HepG2 (cell line): Measurements from ENCODE around the gene JAK2. TPM values are rescaled to one million over a fixed set of nuclear protein-coding genes. Genes with fewer than 3 reads are reported as not detected.

Experiments
- ATAC-seq: fragments of 200-7000 bp; cut with Tn5 transposase; 3 replicates; pipeline ENCODE4 v1.9.1; 2020; ENCODE audit warnings: mild to moderate bottlenecking, moderate library complexity
- BruUV-seq: library from RNA; stranded (reverse); fragments of 400-500 nt; replicated peaks from 2 replicates; lab custom pipeline; 2021; lab: Mats Ljungman, UMichigan
- CTCF ChIA-PET: fragments of 300-600 bp; formaldehyde crosslinking; extraction: SDS; loops from one replicate; lab custom pipeline; 2021; ENCODE audit warnings: low total read pairs, inconsistent platforms, low intra/inter-chr PET ratio; lab: Yijun Ruan, JAX
- POLR2A ChIA-PET: fragments of 350-600 bp; sonication (Branson Sonifier 250); formaldehyde crosslinking; loops from one replicate; lab custom pipeline; 2020; ENCODE audit warnings: antibody characterized with exemption, inconsistent platforms; lab: Yijun Ruan, JAX
- DNase-seq: peaks from one replicate; pipeline ENCODE4 v3.0.0-alpha.2; 2015; ENCODE audit warnings: low spot score
- FAIRE-seq: peaks from 3 replicates; lab custom pipeline; 2011; peaks lifted over from hg19 to GRCh38; lab: Jason Lieb, UNC
- H2AFZ ChIP-seq: one replicate; pipeline ENCODE4 v1.6.1; 2011; ENCODE audit warnings: low read length, inconsistent platforms
- H3K27ac ChIP-seq: fragments of 300-600 bp; 3 replicates; pipeline ENCODE4 v1.8.0; 2011; ENCODE audit warnings: mixed run types, mild to moderate bottlenecking, mixed read lengths, low read length, inconsistent platforms; ENCODE audit not compliant: insufficient read depth; ENCODE audit errors: extremely low read length
- H3K27me3 ChIP-seq, 2 experiments: fragments of 200-600 bp in 1 of 2; 2 replicates in 1 of 2; 3 replicates in 1 of 2; pipeline versions ENCODE4 v1.6.0 to v1.8.0; 2011; ENCODE audit warnings: low read length in 2 of 2, mild to moderate bottlenecking in 2 of 2, moderate library complexity in 2 of 2, inconsistent platforms in 1 of 2; ENCODE audit not compliant: insufficient read depth in 2 of 2, control insufficient read depth in 1 of 2
- H3K36me3 ChIP-seq, 2 experiments: fragments of 200-600 bp in 1 of 2; replicated peaks in 1 of 2; 2 replicates in 1 of 2; 3 replicates in 1 of 2; pipeline versions ENCODE4 v1.5.1 to v1.8.0; 2011; ENCODE audit warnings: low read length in 2 of 2, inconsistent platforms in 1 of 2; ENCODE audit not compliant: insufficient read depth in 2 of 2, control insufficient read depth in 1 of 2
- H3K4me1 ChIP-seq: 2 replicates; pipeline ENCODE4 v1.5.1; 2012; ENCODE audit warnings: low read length, inconsistent platforms; ENCODE audit not compliant: insufficient read depth
- H3K4me2 ChIP-seq: 2 replicates; pipeline ENCODE4 v1.6.0; 2011; ENCODE audit warnings: low read depth, low read length, inconsistent platforms
- H3K4me3 ChIP-seq, 3 experiments: fragments of 200-600 bp in 1 of 3; sonication (generic), shearing (Covaris generic) in 1 of 3; replicated peaks in 1 of 3; 2 replicates each; pipeline ENCODE4 v1.5.1; 2011 to 2016; ENCODE audit warnings: low read length in 3 of 3, inconsistent platforms in 2 of 3, low read depth in 2 of 3, mild to moderate bottlenecking in 2 of 3, control low read depth in 1 of 3, mixed read lengths in 1 of 3; ENCODE audit not compliant: insufficient read depth in 1 of 3
- H3K79me2 ChIP-seq: one replicate; pipeline ENCODE4 v1.6.1; 2011; ENCODE audit warnings: low read length, inconsistent platforms; ENCODE audit not compliant: insufficient read depth
- H3K9ac ChIP-seq: 2 replicates; pipeline ENCODE4 v1.6.0; 2011; ENCODE audit warnings: mild to moderate bottlenecking, low read depth, low read length, inconsistent platforms; ENCODE audit not compliant: insufficient read depth
- H3K9me3 ChIP-seq: 2 replicates; pipeline ENCODE4 v1.5.1; 2012; ENCODE audit warnings: mild to moderate bottlenecking, low read length
- H4K20me1 ChIP-seq: 2 replicates; pipeline ENCODE4 v1.6.0; 2011; ENCODE audit warnings: inconsistent platforms, mild to moderate bottlenecking, low read length, moderate library complexity; ENCODE audit not compliant: insufficient read depth
- CCDC6 ChIP-seq: sonication (generic); formaldehyde crosslinking; IDR thresholded peaks from 2 replicates; pipeline ENCODE4 v1.8.1; 2022; ENCODE audit warnings: mild to moderate bottlenecking, missing genetic modification reagents, moderate library complexity
- HNRNPH1 ChIP-seq: fragments of 200-400 bp; formaldehyde crosslinking; optimal IDR thresholded peaks from 2 replicates; pipeline ENCODE3; 2017; ENCODE audit warnings: mild to moderate bottlenecking, low read depth, low read length
- KLF6 ChIP-seq: IDR thresholded peaks from 2 replicates; pipeline ENCODE4 v1.8.0; 2016; ENCODE audit warnings: missing biosample characterization, missing genetic modification reagents
- MAZ ChIP-seq, 2 experiments: sonication (generic) in 1 of 2; formaldehyde crosslinking in 1 of 2; IDR thresholded peaks; 2 replicates each; pipeline versions ENCODE4 v1.5.0 to v1.6.1; 2012 to 2020; ENCODE audit warnings: low read depth in 2 of 2, mild to moderate bottlenecking in 2 of 2, borderline replicate concordance in 1 of 2, improper control_type of control experiment in 1 of 2, low read length in 1 of 2, missing genetic modification reagents in 1 of 2, moderate library complexity in 1 of 2
- PHB2 ChIP-seq: fragments of 450-650 bp; IDR thresholded peaks from 2 replicates; pipeline ENCODE4 v1.6.1; 2018; ENCODE audit not compliant: partially characterized antibody
- ZFP36L1 ChIP-seq: sonication (generic); formaldehyde crosslinking; IDR thresholded peaks from 2 replicates; pipeline ENCODE4 v1.8.0; 2022; ENCODE audit warnings: mild to moderate bottlenecking, missing genetic modification reagents, moderate library complexity
- ZHX1 ChIP-seq: sonication (generic); formaldehyde crosslinking; IDR thresholded peaks from 2 replicates; pipeline ENCODE4 v1.8.1; 2022; ENCODE audit warnings: low read depth, mild to moderate bottlenecking, missing genetic modification reagents
- ZNF326 ChIP-seq: sonication (generic); formaldehyde crosslinking; IDR thresholded peaks from 2 replicates; pipeline ENCODE4 v1.4.0; 2020; ENCODE audit warnings: missing genetic modification reagents, borderline replicate concordance
- ZNF616 ChIP-seq: sonication (generic); formaldehyde crosslinking; IDR thresholded peaks from 2 replicates; pipeline ENCODE4 v1.5.0; 2020; ENCODE audit warnings: low read depth, mild to moderate bottlenecking, missing genetic modification reagents
- WGBS: methylation state at CpG from one replicate; pipeline ENCODE4 v1.1.6; 2017; ENCODE audit warnings: low lambda C conversion rate; 5-methylcytosine and 5-hydroxymethylcytosine counted together
- in situ Hi-C: cut with HindIII; loops from 2 replicates; pipeline ENCODE4 v1.10.0; 2017; ENCODE audit warnings: low pct_unique_long_range_greater_than_20kb; ENCODE audit not compliant: extremely low pct_ligation_motif_present
- intact Hi-C: fragments of 100-400 bp; cut with micrococcal nuclease; formaldehyde crosslinking; loops from one replicate; pipeline ENCODE4 v1.10.0; 2022; ENCODE audit not compliant: unreplicated experiment
- polyA plus RNA-seq, 8 experiments: library from polyadenylated mRNA; depleted of rRNA in 3 of 8; stranded (reverse) in 7 of 8; unstranded in 1 of 8; fragments of >200 nt; fragmentation: Illumina TruSeq in 4 of 8; extraction: Trizol in 4 of 8; gene quantifications; 2 replicates each; pipeline versions ENCODE4 v1.2.1 to v1.2.3, GENCODE V29; 2011 to 2016; ENCODE audit warnings: low read depth in 4 of 8, missing spikeins in 1 of 8, mixed read lengths in 1 of 8; ENCODE audit not compliant: insufficient read depth in 1 of 8
- total RNA-seq, 5 experiments: library from RNA; depleted of rRNA; stranded (reverse); fragments of >200 nt; fragmentation: Illumina TruSeq; extraction: Trizol; gene quantifications; 2 replicates each; pipeline ENCODE4 v1.2.3, GENCODE V29; 2016; ENCODE audit warnings: low read depth in 1 of 5
- TF ChIP-seq, protein P1 (sequence below): sonication (generic); formaldehyde crosslinking; IDR thresholded peaks from one replicate; pipeline ENCODE4 v1.5.1; 2020; ENCODE audit warnings: mild to moderate bottlenecking, missing genetic modification reagents; ENCODE audit errors: not compliant biosample characterization
- TF ChIP-seq, protein P2 (sequence below): sonication (generic); formaldehyde crosslinking; IDR thresholded peaks from 2 replicates; pipeline ENCODE4 v1.4.0; 2020; ENCODE audit warnings: mild to moderate bottlenecking, missing genetic modification reagents
- TF ChIP-seq, protein P3 (sequence below): sonication (generic); formaldehyde crosslinking; IDR thresholded peaks from 2 replicates; pipeline ENCODE4 v1.4.0; 2020; ENCODE audit warnings: missing genetic modification reagents

JAK2 gene
- total and polyA plus RNA-seq, 2 of the 13 experiments (the other 11 are each of a cell fraction or from before 2014, with no cell fraction given): 1.1 to 4.1 TPM

- intact Hi-C loops: no loop called here
- TF ChIP-seq, protein P1, sequence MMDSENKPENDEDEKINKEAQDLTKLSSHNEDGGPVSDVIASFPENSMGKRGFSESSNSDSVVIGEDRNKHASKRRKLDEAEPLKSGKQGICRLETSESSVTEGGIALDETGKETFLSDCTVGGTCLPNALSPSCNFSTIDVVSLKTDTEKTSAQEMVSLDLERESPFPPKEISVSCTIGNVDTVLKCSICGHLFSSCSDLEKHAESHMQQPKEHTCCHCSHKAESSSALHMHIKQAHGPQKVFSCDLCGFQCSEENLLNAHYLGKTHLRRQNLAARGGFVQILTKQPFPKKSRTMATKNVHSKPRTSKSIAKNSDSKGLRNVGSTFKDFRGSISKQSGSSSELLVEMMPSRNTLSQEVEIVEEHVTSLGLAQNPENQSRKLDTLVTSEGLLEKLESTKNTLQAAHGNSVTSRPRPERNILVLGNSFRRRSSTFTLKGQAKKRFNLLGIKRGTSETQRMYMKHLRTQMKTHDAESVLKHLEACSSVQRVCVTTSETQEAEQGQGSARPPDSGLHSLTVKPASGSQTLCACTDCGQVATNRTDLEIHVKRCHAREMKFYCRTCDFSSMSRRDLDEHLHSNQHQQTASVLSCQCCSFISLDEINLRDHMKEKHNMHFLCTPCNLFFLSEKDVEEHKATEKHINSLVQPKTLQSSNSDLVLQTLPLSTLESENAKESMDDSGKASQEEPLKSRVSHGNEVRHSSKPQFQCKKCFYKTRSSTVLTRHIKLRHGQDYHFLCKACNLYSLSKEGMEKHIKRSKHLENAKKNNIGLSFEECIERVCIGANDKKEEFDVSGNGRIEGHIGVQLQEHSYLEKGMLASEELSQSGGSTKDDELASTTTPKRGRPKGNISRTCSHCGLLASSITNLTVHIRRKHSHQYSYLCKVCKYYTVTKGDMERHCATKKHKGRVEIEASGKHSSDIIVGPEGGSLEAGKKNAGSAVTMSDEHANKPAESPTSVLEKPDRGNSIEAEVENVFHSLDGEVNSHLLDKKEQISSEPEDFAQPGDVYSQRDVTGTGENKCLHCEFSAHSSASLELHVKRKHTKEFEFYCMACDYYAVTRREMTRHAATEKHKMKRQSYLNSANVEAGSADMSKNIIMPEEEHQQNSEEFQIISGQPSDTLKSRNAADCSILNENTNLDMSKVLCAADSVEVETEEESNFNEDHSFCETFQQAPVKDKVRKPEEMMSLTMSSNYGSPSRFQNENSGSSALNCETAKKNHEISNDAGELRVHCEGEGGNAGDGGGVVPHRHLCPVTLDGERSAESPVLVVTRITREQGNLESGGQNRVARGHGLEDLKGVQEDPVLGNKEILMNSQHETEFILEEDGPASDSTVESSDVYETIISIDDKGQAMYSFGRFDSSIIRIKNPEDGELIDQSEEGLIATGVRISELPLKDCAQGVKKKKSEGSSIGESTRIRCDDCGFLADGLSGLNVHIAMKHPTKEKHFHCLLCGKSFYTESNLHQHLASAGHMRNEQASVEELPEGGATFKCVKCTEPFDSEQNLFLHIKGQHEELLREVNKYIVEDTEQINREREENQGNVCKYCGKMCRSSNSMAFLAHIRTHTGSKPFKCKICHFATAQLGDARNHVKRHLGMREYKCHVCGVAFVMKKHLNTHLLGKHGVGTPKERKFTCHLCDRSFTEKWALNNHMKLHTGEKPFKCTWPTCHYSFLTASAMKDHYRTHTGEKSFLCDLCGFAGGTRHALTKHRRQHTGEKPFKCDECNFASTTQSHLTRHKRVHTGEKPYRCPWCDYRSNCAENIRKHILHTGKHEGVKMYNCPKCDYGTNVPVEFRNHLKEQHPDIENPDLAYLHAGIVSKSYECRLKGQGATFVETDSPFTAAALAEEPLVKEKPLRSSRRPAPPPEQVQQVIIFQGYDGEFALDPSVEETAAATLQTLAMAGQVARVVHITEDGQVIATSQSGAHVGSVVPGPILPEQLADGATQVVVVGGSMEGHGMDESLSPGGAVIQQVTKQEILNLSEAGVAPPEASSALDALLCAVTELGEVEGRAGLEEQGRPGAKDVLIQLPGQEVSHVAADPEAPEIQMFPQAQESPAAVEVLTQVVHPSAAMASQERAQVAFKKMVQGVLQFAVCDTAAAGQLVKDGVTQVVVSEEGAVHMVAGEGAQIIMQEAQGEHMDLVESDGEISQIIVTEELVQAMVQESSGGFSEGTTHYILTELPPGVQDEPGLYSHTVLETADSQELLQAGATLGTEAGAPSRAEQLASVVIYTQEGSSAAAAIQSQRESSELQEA: no peak
- no peak for TF ChIP-seq ZNF616 (CRISPR knock-in tag)
- TF ChIP-seq, protein P2, sequence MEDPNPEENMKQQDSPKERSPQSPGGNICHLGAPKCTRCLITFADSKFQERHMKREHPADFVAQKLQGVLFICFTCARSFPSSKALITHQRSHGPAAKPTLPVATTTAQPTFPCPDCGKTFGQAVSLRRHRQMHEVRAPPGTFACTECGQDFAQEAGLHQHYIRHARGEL (CRISPR knock-in tag): no peak
- no peak for TF ChIP-seq ZNF326 (CRISPR knock-in tag)
- no peak for TF ChIP-seq MAZ (IDR thresholded peaks at IDR 0.05; ENCODE audit: borderline replicate concordance, low read depth, low read length)
- no peak for TF ChIP-seq MAZ (CRISPR knock-in tag; IDR thresholded peaks at IDR 0.05; ENCODE audit: low read depth)
- no peak for TF ChIP-seq CCDC6 (CRISPR knock-in tag)
- TF ChIP-seq, protein P3, sequence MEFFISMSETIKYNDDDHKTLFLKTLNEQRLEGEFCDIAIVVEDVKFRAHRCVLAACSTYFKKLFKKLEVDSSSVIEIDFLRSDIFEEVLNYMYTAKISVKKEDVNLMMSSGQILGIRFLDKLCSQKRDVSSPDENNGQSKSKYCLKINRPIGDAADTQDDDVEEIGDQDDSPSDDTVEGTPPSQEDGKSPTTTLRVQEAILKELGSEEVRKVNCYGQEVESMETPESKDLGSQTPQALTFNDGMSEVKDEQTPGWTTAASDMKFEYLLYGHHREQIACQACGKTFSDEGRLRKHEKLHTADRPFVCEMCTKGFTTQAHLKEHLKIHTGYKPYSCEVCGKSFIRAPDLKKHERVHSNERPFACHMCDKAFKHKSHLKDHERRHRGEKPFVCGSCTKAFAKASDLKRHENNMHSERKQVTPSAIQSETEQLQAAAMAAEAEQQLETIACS: no peak
- TF ChIP-seq PHB2: no peak
- TF ChIP-seq ZFP36L1 (CRISPR knock-in tag): no peak
- TF ChIP-seq KLF6: no peak
- TF ChIP-seq HNRNPH1: no peak
- no peak for TF ChIP-seq ZHX1
These were observed 48.8 kb upstream of the JAK2 start for GRCh38 chr9:4936277-4936676.

More at GRCh38 chr9:4936277-4936676, 48.8 kb upstream of the JAK2 start:
- Histone ChIP-seq H3K36me3 (no peaks in the 10 kb centered on the region), H4K20me1 (no peaks in the 10 kb centered on the region), H3K4me3 (no peak overlapping the region), H3K4me1 (peaks cover 33% of the 10 kb centered on the region), H2AFZ (no peak overlapping the region), H3K79me2 (no peaks in the 10 kb centered on the region), H3K27ac (no peak overlapping the region), H3K9ac (no peak overlapping the region), H3K4me2 (no peak overlapping the region), H3K27me3 (no peaks in the 10 kb centered on the region), H3K9me3 (no peaks in the 10 kb centered on the region)
- WGBS: 97% methylated on average over 3 of the region's 3 CpGs
- no peak for DNase-seq
- FAIRE-seq: no peak
- no TSS peak for BruUV-seq
- no peak for ATAC-seq
- in situ Hi-C loops: no loop called here
- ChIA-PET POLR2A (no interaction called here), CTCF (no interaction called here)
